ENCODE data around the gene CLGN. TPM values are rescaled to one million over a fixed set of nuclear protein-coding genes. Genes with fewer than 3 reads are reported as not detected.

CLGN gene
- total RNA-seq, 2 experiments from 2014 or later, result 0.22 to 0.27 TPM

GRCh38 chr4:140359562-140360427, 67.7 kb downstream of the CLGN start:
- H3K4me3 Mint-ChIP-seq, result no peak overlapping the region
- H3K9me3 Mint-ChIP-seq, result no peaks in the 10 kb centered on the region
- no peak overlapping the region for H3K27ac Mint-ChIP-seq
- peaks cover 5% of the 10 kb centered on the region for H3K4me1 Mint-ChIP-seq
- DNase-seq, result peak; percentile 67
- H3K27me3 Mint-ChIP-seq, result no peaks in the 10 kb centered on the region
- H3K36me3 Mint-ChIP-seq, result no peaks in the 10 kb centered on the region

DNA sequence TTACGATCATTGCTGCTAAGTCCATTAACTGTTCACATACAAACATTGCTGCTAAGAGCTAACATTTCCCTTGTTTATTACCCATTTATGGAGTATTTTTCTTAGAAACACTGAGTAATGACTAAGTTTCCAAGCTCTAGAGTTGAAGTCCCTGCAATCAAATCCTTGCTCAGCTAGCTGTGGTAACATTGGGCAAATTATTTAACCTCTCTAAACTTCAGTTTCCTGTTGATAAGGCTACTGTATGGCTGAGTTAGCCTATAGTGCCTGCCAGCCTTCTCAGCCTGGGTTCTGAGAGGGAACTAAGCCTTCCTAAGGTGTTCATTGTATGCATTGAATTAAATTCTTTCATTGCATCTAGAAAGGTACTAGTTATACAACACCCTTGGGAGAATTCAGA, 69.2 kb downstream of the CLGN start:
- no peaks in the 10 kb centered on the region for H3K36me3 Mint-ChIP-seq
- H3K27me3 Mint-ChIP-seq, result no peaks in the 10 kb centered on the region
- H3K4me1 Mint-ChIP-seq, result peaks cover 16% of the 10 kb centered on the region
- H3K4me3 Mint-ChIP-seq, result no peak overlapping the region
- H3K9me3 Mint-ChIP-seq, result no peaks in the 10 kb centered on the region
- no peak overlapping the region for H3K27ac Mint-ChIP-seq
- no peak for DNase-seq

DNA sequence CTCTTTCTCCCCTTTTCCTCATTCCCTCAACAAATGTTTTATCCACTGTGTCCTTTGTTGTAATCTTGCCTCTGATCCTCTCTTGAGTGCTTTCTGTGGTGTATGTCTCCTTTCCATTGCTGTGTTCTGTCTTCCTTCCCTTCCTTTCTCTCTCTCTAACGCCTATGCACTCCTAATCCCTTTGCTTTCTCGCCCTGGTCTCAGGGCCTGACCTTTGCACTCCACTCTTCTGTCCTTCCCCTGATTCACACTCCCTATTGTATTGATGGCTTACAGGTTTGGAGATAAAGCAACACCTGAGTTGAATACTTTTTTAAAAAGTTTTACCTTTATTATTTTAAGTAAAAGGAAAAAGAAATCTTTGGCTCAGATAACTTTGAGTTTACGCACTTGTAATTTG, 69.6 kb downstream of the CLGN start:
- no peak overlapping the region for H3K27ac Mint-ChIP-seq
- DNase-seq, result no peak
- peaks cover 16% of the 10 kb centered on the region for H3K4me1 Mint-ChIP-seq
- H3K27me3 Mint-ChIP-seq, result no peaks in the 10 kb centered on the region
- H3K9me3 Mint-ChIP-seq, result no peaks in the 10 kb centered on the region
- no peak overlapping the region for H3K4me3 Mint-ChIP-seq
- no peaks in the 10 kb centered on the region for H3K36me3 Mint-ChIP-seq

DNA sequence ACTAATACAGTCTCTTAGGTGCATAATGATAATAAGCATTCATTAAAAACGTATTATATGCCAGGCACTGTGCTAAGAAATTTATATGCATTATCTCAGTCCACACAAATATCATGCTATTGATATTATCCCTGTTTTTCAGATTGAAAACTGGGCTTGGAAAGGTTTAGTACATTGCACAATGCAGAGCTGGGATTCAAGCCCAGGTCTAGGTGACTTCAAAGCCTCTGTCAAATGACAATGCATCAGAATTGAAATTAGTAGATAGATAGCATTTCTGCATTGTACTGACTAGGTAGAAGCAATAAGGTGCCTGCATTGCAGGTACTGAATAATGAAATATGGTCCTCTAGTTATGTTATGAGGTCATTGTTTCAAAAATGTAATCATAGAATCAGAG, 72.2 kb downstream of the CLGN start:
- no peak overlapping the region for H3K4me3 Mint-ChIP-seq
- H3K27me3 Mint-ChIP-seq, result no peaks in the 10 kb centered on the region
- H3K9me3 Mint-ChIP-seq, result no peaks in the 10 kb centered on the region
- peaks cover 16% of the 10 kb centered on the region for H3K4me1 Mint-ChIP-seq
- no peak overlapping the region for H3K27ac Mint-ChIP-seq
- DNase-seq, result no peak
- no peaks in the 10 kb centered on the region for H3K36me3 Mint-ChIP-seq

- Mint-ChIP-seq H3K9me3 (no peaks in the 10 kb centered on the region), H3K4me3 (no peak overlapping the region), H3K4me1 (peaks cover 11% of the 10 kb centered on the region), H3K27ac (no peak overlapping the region), H3K36me3 (no peaks in the 10 kb centered on the region), H3K27me3 (no peaks in the 10 kb centered on the region)
- DNase-seq, result no peak
These were observed 73.7 kb downstream of the CLGN start for GRCh38 chr4:140353786-140354185.

GRCh38 chr4:140351093-140352075, 76.1 kb downstream of the CLGN start:
- no peaks in the 10 kb centered on the region for H3K36me3 Mint-ChIP-seq
- no peak for DNase-seq

DNA sequence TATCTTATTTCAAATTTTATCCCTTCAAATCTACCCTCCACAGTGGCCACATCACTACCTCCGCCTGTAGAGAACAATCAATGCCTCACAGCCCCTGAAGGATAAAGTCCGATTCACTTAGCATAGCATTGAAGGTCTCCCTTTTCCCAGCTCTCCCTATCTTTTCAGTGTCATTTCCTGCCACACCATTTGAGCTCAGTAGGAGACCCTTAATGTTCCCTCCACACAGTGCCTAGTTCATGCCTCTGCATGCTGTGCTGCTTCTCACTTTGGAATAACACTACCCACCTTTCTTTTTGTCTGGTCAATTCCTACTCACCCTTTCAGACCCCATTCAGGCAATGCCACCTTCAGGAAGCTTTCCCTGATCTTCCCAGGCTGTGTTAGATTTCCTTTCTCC, 77.6 kb downstream of the CLGN start:
- no peak for DNase-seq
- Mint-ChIP-seq H3K4me3 (no peak overlapping the region), H3K27ac (no peak overlapping the region), H3K27me3 (peaks cover 2% of the 10 kb centered on the region), H3K9me3 (no peaks in the 10 kb centered on the region), H3K36me3 (no peaks in the 10 kb centered on the region), H3K4me1 (peaks cover 11% of the 10 kb centered on the region)

More at GRCh38 chr4:140351093-140352075, 76.1 kb downstream of the CLGN start:
- no peak overlapping the region for H3K4me3 Mint-ChIP-seq
- H3K9me3 Mint-ChIP-seq, result no peaks in the 10 kb centered on the region
- H3K4me1 Mint-ChIP-seq, result peaks cover 11% of the 10 kb centered on the region
- H3K27me3 Mint-ChIP-seq, result no peaks in the 10 kb centered on the region
- H3K27ac Mint-ChIP-seq, result no peak overlapping the region

DNA sequence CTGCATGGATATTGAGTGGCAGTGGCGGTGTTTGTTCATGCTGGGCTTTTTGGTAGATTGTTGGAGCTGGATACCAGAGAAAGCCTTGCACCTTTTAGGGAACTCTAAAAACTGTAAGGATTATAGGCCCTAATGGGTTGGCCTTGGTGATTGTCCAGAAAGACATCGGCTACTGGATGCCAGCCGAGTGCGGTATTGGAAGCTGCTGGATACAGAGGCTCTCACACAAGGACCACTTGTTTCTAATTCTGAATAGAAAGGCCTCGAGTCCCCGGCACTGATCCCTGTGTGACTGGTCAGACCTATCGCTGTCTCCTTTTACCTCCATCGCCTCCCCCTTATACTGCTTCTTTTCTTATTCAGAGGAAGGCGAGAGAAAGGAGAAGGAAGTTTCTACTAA, 81.3 kb downstream of the CLGN start:
- no peaks in the 10 kb centered on the region for H3K36me3 Mint-ChIP-seq
- DNase-seq, result no peak
- H3K4me1 Mint-ChIP-seq, result peaks cover 3% of the 10 kb centered on the region
- H3K27me3 Mint-ChIP-seq, result peaks cover 22% of the 10 kb centered on the region
- no peak overlapping the region for H3K4me3 Mint-ChIP-seq
- no peaks in the 10 kb centered on the region for H3K9me3 Mint-ChIP-seq
- H3K27ac Mint-ChIP-seq, result no peak overlapping the region

- H3K4me1 Mint-ChIP-seq, result peaks cover 3% of the 10 kb centered on the region
- no peaks in the 10 kb centered on the region for H3K36me3 Mint-ChIP-seq
- no peak overlapping the region for H3K4me3 Mint-ChIP-seq
- no peak overlapping the region for H3K27ac Mint-ChIP-seq
- no peak for DNase-seq
- H3K9me3 Mint-ChIP-seq, result no peaks in the 10 kb centered on the region
- H3K27me3 Mint-ChIP-seq, result peaks cover 22% of the 10 kb centered on the region
These were observed 82.8 kb downstream of the CLGN start for GRCh38 chr4:140344621-140345020.

DNA sequence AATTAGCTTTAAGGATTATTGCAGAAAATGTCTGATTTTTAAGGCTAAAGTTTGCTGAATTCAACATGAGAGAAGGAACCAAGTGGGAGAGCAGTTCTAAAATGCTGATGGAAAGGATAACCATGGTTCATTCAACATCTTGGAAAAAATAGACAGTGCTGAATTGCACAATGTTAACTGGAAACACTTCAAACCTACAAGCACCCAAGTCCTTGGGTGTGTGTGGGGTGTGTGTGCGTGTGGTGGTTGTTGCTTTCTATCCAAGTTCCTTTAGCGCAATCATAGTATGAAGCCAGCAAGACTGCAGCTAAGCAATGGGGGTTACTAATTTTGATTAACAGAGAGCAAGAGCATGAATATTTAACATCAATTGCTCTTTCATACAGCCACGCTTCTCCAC, 83.3 kb downstream of the CLGN start:
- H3K36me3 Mint-ChIP-seq, result no peaks in the 10 kb centered on the region
- H3K27me3 Mint-ChIP-seq, result peaks cover 22% of the 10 kb centered on the region
- H3K27ac Mint-ChIP-seq, result no peak overlapping the region
- no peak overlapping the region for H3K4me3 Mint-ChIP-seq
- no peaks in the 10 kb centered on the region for H3K9me3 Mint-ChIP-seq
- peaks cover 3% of the 10 kb centered on the region for H3K4me1 Mint-ChIP-seq
- DNase-seq, result no peak

GRCh38 chr4:140343303-140343702, 84.1 kb downstream of the CLGN start:
- peaks cover 22% of the 10 kb centered on the region for H3K27me3 Mint-ChIP-seq

DNA sequence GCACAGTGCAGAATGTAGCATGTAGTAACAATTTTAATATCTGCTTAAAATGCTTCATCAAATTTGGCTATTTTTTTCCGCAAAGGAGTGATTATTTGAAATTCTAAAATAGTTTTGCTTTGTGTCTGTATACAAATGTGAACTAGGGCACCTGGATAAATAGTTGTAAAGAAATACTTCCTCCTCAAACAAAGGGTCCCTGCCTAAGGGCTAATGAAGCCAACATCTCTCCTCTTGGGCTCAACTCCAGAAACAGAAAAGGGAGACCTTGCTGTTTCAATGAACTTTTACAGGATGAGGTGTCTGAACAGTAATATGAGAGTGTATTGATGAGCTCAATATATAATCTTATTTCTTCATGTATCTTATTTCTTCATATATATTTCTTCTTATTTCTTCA, 84.8 kb downstream of the CLGN start:
- H3K27me3 Mint-ChIP-seq, result peaks cover 22% of the 10 kb centered on the region
- H3K27ac Mint-ChIP-seq, result no peak overlapping the region
- no peaks in the 10 kb centered on the region for H3K36me3 Mint-ChIP-seq
- peaks cover 3% of the 10 kb centered on the region for H3K4me1 Mint-ChIP-seq
- H3K9me3 Mint-ChIP-seq, result no peaks in the 10 kb centered on the region
- no peak overlapping the region for H3K4me3 Mint-ChIP-seq
- DNase-seq, result no peak

More at GRCh38 chr4:140343303-140343702, 84.1 kb downstream of the CLGN start:
- DNase-seq, result no peak
- Mint-ChIP-seq H3K4me1 (peaks cover 3% of the 10 kb centered on the region), H3K4me3 (no peak overlapping the region), H3K9me3 (no peaks in the 10 kb centered on the region), H3K27ac (no peak overlapping the region), H3K36me3 (no peaks in the 10 kb centered on the region)
